NCI-H2227 treated with DMSO at 0.1 percent for 48 hours (cell line): ENCODE measurements around the gene YBX2.

Experiments used
- DNase-seq: peaks from one replicate; lab custom pipeline; 2025; lab: John Stamatoyannopoulos, UW

YBX2 gene

GRCh38 chr17:7322520-7323194 is 28.2 kb upstream of the YBX2 start:
- no peak for DNase-seq

GRCh38 chr17:7321466-7321865 is 27.0 kb upstream of the YBX2 start:
- no peak for DNase-seq

GRCh38 chr17:7318121-7318860 is 23.9 kb upstream of the YBX2 start:
- no peak for DNase-seq

GRCh38 chr17:7317161-7317803 is 22.8 kb upstream of the YBX2 start:
- no peak for DNase-seq

GRCh38 chr17:7315570-7316235 is 21.3 kb upstream of the YBX2 start:
- no peak for DNase-seq

- peak; percentile 70 for DNase-seq
Observed at GRCh38 chr17:7314719-7315569, 20.5 kb upstream of the YBX2 start, which contains the start of gene GPS2. TSS of gene GPS2 (minus strand) at chr17:7315360. CDS start at chr17:7315052, 308 bp downstream.

- no peak for DNase-seq
Observed at GRCh38 chr17:7313890-7314718, 19.7 kb upstream of the YBX2 start.

- no peak for DNase-seq
Observed at GRCh38 chr17:7313088-7313889, 18.9 kb upstream of the YBX2 start.

GRCh38 chr17:7312432-7313087 is 18.1 kb upstream of the YBX2 start:
- no peak for DNase-seq

- no peak for DNase-seq
Observed at GRCh38 chr17:7311110-7311705, 16.8 kb upstream of the YBX2 start.

- DNase-seq = no peak
Observed at GRCh38 chr17:7309628-7310027, 15.2 kb upstream of the YBX2 start.

- peak; percentile 75 for DNase-seq
Observed at GRCh38 chr17:7308625-7309433, 14.4 kb upstream of the YBX2 start.

- DNase-seq = no peak
Observed at GRCh38 chr17:7307686-7308624, 13.5 kb upstream of the YBX2 start.

GRCh38 chr17:7306911-7307685 is 12.7 kb upstream of the YBX2 start, which contains the start of gene EIF5A:
TSS of gene EIF5A (plus strand) at chr17:7307628. CDS start at chr17:7309636, 2,008 bp downstream.
- peak; percentile 99 for DNase-seq

GRCh38 chr17:7304179-7304578 is 9.7 kb upstream of the YBX2 start:
- DNase-seq = no peak
